HCT116 (cell line): ENCODE data around the gene WT1. TPM values are rescaled to one million over a fixed set of nuclear protein-coding genes. Genes with fewer than 3 reads are reported as not detected.

Experiments used
- ATAC-seq: fragments of 200-7000 bp; cut with Tn5 transposase; 2 replicates; pipeline ENCODE4 v1.9.1; 2020; ENCODE audit warnings: mild to moderate bottlenecking, moderate library complexity
- BruUV-seq: library from RNA; stranded (reverse); fragments of 400-500 nt; replicated peaks from 2 replicates; lab custom pipeline; 2021; lab: Mats Ljungman, UMichigan
- CTCF ChIA-PET: fragments of 300-600 bp; sonication (Branson Sonifier 250); formaldehyde crosslinking; loops from one replicate; lab custom pipeline; 2021; ENCODE audit warnings: antibody characterized with exemption; lab: Charles Lee
- POLR2A ChIA-PET: fragments of 300-600, 350-600 bp; sonication (Branson Sonifier 250); formaldehyde crosslinking; loops from one replicate; lab custom pipeline; 2021; ENCODE audit warnings: antibody characterized with exemption; lab: Charles Lee
- RAD21 ChIA-PET, 2 experiments: fragments of 300-600 bp; sonication (Branson Sonifier 250); formaldehyde crosslinking; loops; one replicate each; lab custom pipeline; 2023; ENCODE audit warnings: low total read pairs in 2 of 2; ENCODE audit not compliant: uncharacterized antibody in 2 of 2, unreplicated experiment in 2 of 2, low non-redundant PET in 1 of 2; lab: Charles Lee
- DNase-seq: peaks from one replicate; pipeline ENCODE4 v3.0.0-alpha.2; 2010; ENCODE audit warnings: low read depth, low spot score
- H2AFZ ChIP-seq: fragments of 200-600 bp; shearing (Covaris generic), sonication (generic); 2 replicates; pipeline ENCODE4 v1.6.1; 2017; ENCODE audit warnings: low read depth, mixed run types, mixed read lengths, antibody characterized with exemption, low read length; ENCODE audit not compliant: poor library complexity, severe bottlenecking
- H3K27ac ChIP-seq: 2 replicates; pipeline ENCODE4 v1.5.1; 2012; ENCODE audit warnings: low read depth, low read length
- H3K27me3 ChIP-seq: fragments of 200-600 bp; sonication (generic); 2 replicates; pipeline ENCODE4 v1.6.1; 2016; ENCODE audit warnings: mixed run types, low read length, mixed read lengths; ENCODE audit not compliant: insufficient read depth
- H3K36me3 ChIP-seq, 2 experiments: fragments of 200-500 bp in 1 of 2; fragments of 200-600 bp in 1 of 2; sonication (Bioruptor generic) in 1 of 2; sonication (generic) in 1 of 2; 2 replicates each; pipeline versions ENCODE4 v1.5.1 to v1.6.1; 2014 to 2016; ENCODE audit warnings: low read length in 2 of 2, inconsistent platforms in 1 of 2, mixed read lengths in 1 of 2, mixed run types in 1 of 2; ENCODE audit not compliant: insufficient read depth in 2 of 2, control insufficient read depth in 1 of 2
- H3K4me1 ChIP-seq, 2 experiments: fragments of 200-600 bp in 1 of 2; sonication (generic) in 1 of 2; 2 replicates each; pipeline versions ENCODE4 v1.5.1 to v1.6.1; 2012 to 2017; ENCODE audit warnings: low read length in 2 of 2, inconsistent platforms in 1 of 2, mild to moderate bottlenecking in 1 of 2, mixed read lengths in 1 of 2, mixed run types in 1 of 2, moderate library complexity in 1 of 2; ENCODE audit not compliant: insufficient read depth in 2 of 2, control insufficient read depth in 1 of 2
- H3K4me2 ChIP-seq: fragments of 200-600 bp; sonication (generic); 2 replicates; pipeline ENCODE4 v1.6.1; 2017; ENCODE audit warnings: mixed run types, low read length, mixed read lengths
- H3K4me3 ChIP-seq, 2 experiments: fragments of 200-600 bp in 1 of 2; sonication (generic) in 1 of 2; replicated peaks in 1 of 2; 2 replicates each; pipeline ENCODE4 v1.5.1; 2011 to 2016; ENCODE audit warnings: low read length in 2 of 2, control low read depth in 1 of 2, low read depth in 1 of 2, mild to moderate bottlenecking in 1 of 2, mixed read lengths in 1 of 2, mixed run types in 1 of 2
- H3K79me2 ChIP-seq: fragments of 200-600 bp; sonication (generic); 2 replicates; pipeline ENCODE4 v1.6.1; 2017; ENCODE audit warnings: mild to moderate bottlenecking, mixed run types, low read length, moderate library complexity, mixed read lengths; ENCODE audit not compliant: insufficient read depth
- H3K9ac ChIP-seq: fragments of 200-600 bp; sonication (generic); 2 replicates; pipeline ENCODE4 v1.6.1; 2016; ENCODE audit warnings: low read length, mixed read lengths
- H3K9me2 ChIP-seq: fragments of 200-600 bp; sonication (generic), shearing (Covaris generic); 2 replicates; pipeline ENCODE4 v1.6.1; 2017; ENCODE audit warnings: mixed run types, mild to moderate bottlenecking, moderate library complexity; ENCODE audit not compliant: insufficient read depth
- H3K9me3 ChIP-seq, 2 experiments: fragments of 200-500 bp in 1 of 2; fragments of 200-600 bp in 1 of 2; sonication (Bioruptor generic) in 1 of 2; sonication (generic) in 1 of 2; 2 replicates each; pipeline ENCODE4 v1.6.1; 2014 to 2017; ENCODE audit warnings: low read length in 2 of 2, mixed read lengths in 2 of 2, inconsistent platforms in 1 of 2, low read depth in 1 of 2, mild to moderate bottlenecking in 1 of 2, mixed run types in 1 of 2, moderate library complexity in 1 of 2; ENCODE audit not compliant: control insufficient read depth in 1 of 2, insufficient read depth in 1 of 2
- H4K20me1 ChIP-seq: fragments of 200-600 bp; sonication (generic), shearing (Covaris generic); 2 replicates; pipeline ENCODE4 v1.6.1; 2017; ENCODE audit warnings: mixed run types, mild to moderate bottlenecking, moderate library complexity; ENCODE audit not compliant: insufficient read depth
- ATF3 ChIP-seq: IDR thresholded peaks from 2 replicates; pipeline ENCODE4 v1.6.1; 2012
- CTCF ChIP-seq, 3 experiments: fragments of 200-600 bp in 1 of 3; sonication (generic) in 1 of 3; IDR thresholded peaks in 2 of 3; conservative IDR thresholded peaks in 1 of 3; 2 replicates each; pipeline ENCODE4 v1.5.1; 2012 to 2017; ENCODE audit warnings: low read depth in 2 of 3, low read length in 2 of 3, antibody characterized with exemption in 1 of 3, borderline replicate concordance in 1 of 3, control low read depth in 1 of 3, mild to moderate bottlenecking in 1 of 3, mixed read lengths in 1 of 3, mixed run types in 1 of 3, moderate library complexity in 1 of 3; ENCODE audit not compliant: insufficient read depth in 1 of 3
- EGR1 ChIP-seq: IDR thresholded peaks from 2 replicates; pipeline ENCODE4 v1.6.1; 2012; ENCODE audit warnings: low read depth
- ELF1 ChIP-seq: IDR thresholded peaks from 2 replicates; pipeline ENCODE4 v1.6.1; 2012; ENCODE audit warnings: low read depth, borderline replicate concordance
- EZH2phosphoT487 ChIP-seq: fragments of 200-600 bp; IDR thresholded peaks from 2 replicates; pipeline ENCODE4 v1.6.1; 2018; ENCODE audit warnings: antibody characterized with exemption, borderline replicate concordance
- JUND ChIP-seq: IDR thresholded peaks from 2 replicates; pipeline ENCODE4 v1.6.1; 2012
- POLR2AphosphoS5 ChIP-seq: IDR thresholded peaks from 2 replicates; pipeline ENCODE4 v1.6.1; 2011; ENCODE audit warnings: mild to moderate bottlenecking, low read depth, low read length, moderate library complexity
- RAD21 ChIP-seq: IDR thresholded peaks from 2 replicates; pipeline ENCODE4 v1.6.1; 2012; ENCODE audit warnings: low read depth, mild to moderate bottlenecking
- SIN3A ChIP-seq: IDR thresholded peaks from 2 replicates; pipeline ENCODE4 v1.6.1; 2012; ENCODE audit warnings: low read depth
- SRF ChIP-seq: IDR thresholded peaks from 2 replicates; pipeline ENCODE4 v1.6.1; 2012; ENCODE audit warnings: low read depth
- YY1 ChIP-seq: IDR thresholded peaks from 2 replicates; pipeline ENCODE4 v1.6.1; 2011; ENCODE audit warnings: low read length, low read depth, moderate library complexity, mild to moderate bottlenecking; ENCODE audit not compliant: insufficient replicate concordance; ENCODE audit errors: extremely low read depth
- ZFX ChIP-seq: fragments of 450-650 bp; IDR thresholded peaks from 2 replicates; pipeline ENCODE4 v1.6.1; 2017
- intact Hi-C: fragments of 100-400 bp; cut with micrococcal nuclease; formaldehyde crosslinking; loops from 2 replicates; pipeline ENCODE4 v1.10.0; 2022
- total RNA-seq: library from RNA; stranded (reverse); gene quantifications from one replicate; pipeline ENCODE4 v1.2.1, GENCODE V29; 2021; ENCODE audit not compliant: unreplicated experiment

Gene WT1
- total RNA-seq, 1 experiment from 2014 or later, result 0.07 TPM

DNA sequence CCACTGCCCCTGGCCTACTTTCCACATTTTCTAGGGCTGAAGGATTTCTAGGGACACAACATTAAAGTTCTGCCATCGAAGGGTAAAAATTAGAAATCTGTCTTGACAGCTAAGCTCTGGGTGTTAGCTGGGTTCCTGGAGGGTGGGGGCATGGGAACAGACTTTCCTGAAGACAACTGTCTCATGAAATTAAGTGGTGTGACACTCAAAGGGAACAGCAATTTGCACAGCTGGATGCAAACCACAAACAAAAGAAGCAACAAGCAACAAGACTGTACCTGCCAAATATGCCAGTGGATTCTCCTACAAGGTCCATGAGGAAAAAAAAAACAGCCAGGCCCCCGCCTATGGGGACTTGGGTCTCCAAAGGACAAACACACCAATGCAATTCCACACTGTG lies 32.5 kb downstream of the WT1 start (continued):
- TF ChIP-seq CTCF (IDR thresholded peaks at IDR 0.05 in 2 of 3, conservative IDR thresholded peaks at IDR 0.05 in 1 of 3; ENCODE audit: borderline replicate concordance in 1 of 3, insufficient read depth in 1 of 3, low read depth in 2 of 3, low read length in 2 of 3), result no peak
- TF ChIP-seq SRF, result no peak
- TF ChIP-seq RAD21, result no peak
- no peak for TF ChIP-seq EGR1
- no peak for TF ChIP-seq EZH2phosphoT487
- no peak for TF ChIP-seq ELF1
- TF ChIP-seq ATF3, result no peak
- TF ChIP-seq SIN3A, result no peak
- TF ChIP-seq ZFX, result no peak
- TF ChIP-seq YY1, result no peak
- no peak for TF ChIP-seq JUND

GRCh38 chr11:32400670-32401369 lies 34.5 kb downstream of the WT1 start:
- no peak overlapping the region for H3K4me2 ChIP-seq
- intact Hi-C loops, result no loop called here
- no peak for TF ChIP-seq CTCF (IDR thresholded peaks at IDR 0.05 in 2 of 3, conservative IDR thresholded peaks at IDR 0.05 in 1 of 3; ENCODE audit: borderline replicate concordance in 1 of 3, insufficient read depth in 1 of 3, low read depth in 2 of 3, low read length in 2 of 3)
- no peak for TF ChIP-seq POLR2AphosphoS5
- DNase-seq (no peak), ATAC-seq (no peak)
- peaks cover 9% of the 10 kb centered on the region; the same call in 1 of the 2 replicates for H3K27me3 ChIP-seq
- no peaks in the 10 kb centered on the region for H3K9me2 ChIP-seq
- CTCF ChIA-PET, result interaction anchor here (1.1 kb wide), 1 partner anchor 14 kb away, joined by 3 read pairs; no protein-coding TSS in a partner anchor
- H3K27ac ChIP-seq, result no peak overlapping the region
- RAD21 ChIA-PET, result interaction anchor here in 1 of 2 experiments (0.6 kb wide), 1 partner anchor 48 kb away, joined by 3 read pairs; no protein-coding TSS in a partner anchor
- H4K20me1 ChIP-seq, result no peaks in the 10 kb centered on the region
- POLR2A ChIA-PET, result no interaction called here
- no peak overlapping the region for H2AFZ ChIP-seq
- no peaks in the 10 kb centered on the region for H3K9me3 ChIP-seq
- no peaks in the 10 kb centered on the region for H3K79me2 ChIP-seq
- H3K4me1 ChIP-seq, result no peaks in the 10 kb centered on the region
- H3K9ac ChIP-seq, result no peak overlapping the region
- H3K36me3 ChIP-seq, result no peaks in the 10 kb centered on the region
- no peak overlapping the region for H3K4me3 ChIP-seq
- no TSS peak for BruUV-seq
